HG03354 (cell line): ENCODE data around the gene MTTP.

Experiments
- ATAC-seq: cut with Tn5 transposase; IDR thresholded peaks from one replicate; pipeline ENCODE4 v1.9.1; 2021; ENCODE audit warnings: mild to moderate bottlenecking; ENCODE audit not compliant: unreplicated experiment, poor library complexity, severe bottlenecking

MTTP gene

DNA sequence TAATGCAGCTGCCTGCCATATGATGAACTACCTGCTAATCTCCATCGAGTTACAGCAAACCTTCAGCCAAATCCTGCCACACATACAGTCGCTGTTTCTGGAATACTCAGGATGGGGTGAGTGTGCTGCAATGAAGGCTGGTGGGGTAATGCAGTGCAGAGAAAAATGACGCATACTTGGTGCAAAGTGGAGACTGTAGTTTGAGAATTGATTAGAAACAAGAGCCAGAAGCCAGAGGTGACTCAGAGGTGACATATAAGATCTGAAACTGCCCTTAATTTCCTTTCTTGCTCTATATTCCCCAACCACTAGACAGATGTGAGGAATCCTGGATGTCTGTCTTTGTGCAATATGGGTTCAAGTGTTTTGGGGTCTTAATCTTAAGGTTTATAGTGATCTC lies 61.0 kb downstream of the MTTP start:
- no peak for ATAC-seq

- no peak for ATAC-seq
Measured at GRCh38 chr4:99636422-99636821, 61.8 kb downstream of the MTTP start.

DNA sequence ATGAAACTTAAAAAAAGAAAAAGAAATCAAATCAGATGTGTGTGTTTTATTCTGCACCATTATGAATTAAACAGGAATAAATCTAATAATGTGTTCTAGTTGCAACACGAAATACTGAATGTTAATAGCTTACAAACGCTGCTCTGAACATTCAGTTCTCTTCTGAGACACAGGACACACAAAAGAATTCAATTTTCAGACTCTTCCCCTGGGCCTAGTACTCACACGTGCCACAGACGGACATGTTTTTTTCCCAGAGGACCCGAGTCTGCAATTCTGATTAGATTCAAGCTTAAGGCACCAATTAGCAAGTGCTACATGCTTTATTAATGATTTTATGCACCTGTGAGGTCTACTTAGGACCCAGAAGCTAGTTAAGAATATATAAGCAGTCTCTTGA lies 62.5 kb downstream of the MTTP start:
- ATAC-seq, result no peak

DNA sequence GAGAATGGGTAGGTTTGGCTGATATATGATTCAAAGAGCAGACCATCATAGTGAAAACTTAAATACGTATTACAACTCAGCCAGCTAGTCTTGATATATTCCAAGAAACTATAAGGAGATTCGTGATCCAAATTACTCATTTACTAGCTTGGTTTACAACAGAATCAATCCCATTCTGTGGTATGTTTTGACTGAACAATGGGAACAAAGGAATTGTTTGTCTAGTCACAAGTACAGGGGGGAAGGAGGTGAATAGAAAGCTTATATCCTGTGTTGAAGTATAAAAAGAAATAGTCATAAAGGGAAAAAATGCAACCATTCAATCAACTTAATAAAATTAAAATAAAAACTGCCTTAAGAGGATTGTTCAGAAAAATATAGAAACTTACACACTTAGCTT lies 66.1 kb downstream of the MTTP start:
- ATAC-seq, result no peak

- ATAC-seq, result no peak
Measured at GRCh38 chr4:99642725-99643489, 68.3 kb downstream of the MTTP start.

DNA sequence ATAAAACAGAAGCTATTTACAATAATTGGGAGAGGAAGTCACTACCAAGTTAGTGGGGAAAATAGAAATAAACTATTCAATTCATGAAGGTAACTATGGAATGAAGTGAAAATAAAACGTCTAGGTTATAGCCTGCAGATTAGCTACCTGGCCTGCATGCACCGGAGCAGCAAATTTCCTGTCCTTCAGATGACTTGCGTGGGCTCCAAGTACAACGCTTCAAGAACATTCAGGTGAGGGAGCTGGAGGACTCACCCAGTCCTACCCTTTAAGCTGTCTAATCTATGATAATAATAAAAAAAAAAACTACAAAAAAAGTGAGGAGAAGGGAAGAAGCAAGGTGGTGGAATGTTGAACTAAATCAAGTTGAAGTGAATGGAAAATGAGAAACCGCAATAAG lies 69.8 kb downstream of the MTTP start:
- ATAC-seq, result no peak

DNA sequence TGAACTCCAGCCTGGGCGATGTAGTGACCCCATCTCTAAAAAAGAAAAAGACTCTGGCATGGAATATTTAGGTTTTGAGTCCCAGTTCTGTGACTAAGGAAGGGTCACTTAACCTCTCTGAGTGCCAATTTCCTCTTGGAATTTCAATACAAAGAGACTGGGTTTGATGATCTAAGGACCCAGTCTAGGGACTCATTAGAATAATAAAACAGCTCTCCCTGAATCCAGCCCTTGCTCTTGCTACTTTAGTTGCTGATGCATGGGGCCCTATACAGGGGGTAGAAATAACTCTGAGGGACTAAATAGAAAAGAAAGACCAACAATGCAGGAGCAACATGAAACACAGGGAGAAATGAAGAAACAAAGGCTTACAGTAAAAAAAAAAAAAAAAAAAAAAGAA lies 70.4 kb downstream of the MTTP start:
- ATAC-seq, result no peak

- no peak for ATAC-seq
Measured at GRCh38 chr4:99645638-99646037, 71.0 kb downstream of the MTTP start.

DNA sequence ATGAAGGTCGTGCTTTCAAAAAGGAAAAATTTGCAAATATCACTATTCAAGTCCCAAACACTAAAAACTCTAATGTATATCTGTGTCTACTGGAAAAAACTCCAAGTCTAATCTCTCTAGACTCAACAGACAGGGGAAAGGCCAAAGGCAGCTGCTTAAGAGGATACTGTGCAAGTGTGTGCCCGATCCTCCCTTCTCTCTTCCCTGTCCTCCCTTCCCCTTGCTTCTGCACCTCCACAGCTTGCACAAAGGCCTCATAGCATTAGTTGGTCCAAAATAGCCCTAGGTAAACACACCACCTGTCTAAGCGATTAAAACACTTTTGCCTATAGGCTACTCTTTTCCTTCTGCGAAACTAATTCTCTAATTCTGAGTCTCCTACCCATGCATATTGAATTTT lies 72.4 kb downstream of the MTTP start:
- no peak for ATAC-seq

GRCh38 chr4:99648321-99648720 lies 73.7 kb downstream of the MTTP start:
- ATAC-seq, result no peak

DNA sequence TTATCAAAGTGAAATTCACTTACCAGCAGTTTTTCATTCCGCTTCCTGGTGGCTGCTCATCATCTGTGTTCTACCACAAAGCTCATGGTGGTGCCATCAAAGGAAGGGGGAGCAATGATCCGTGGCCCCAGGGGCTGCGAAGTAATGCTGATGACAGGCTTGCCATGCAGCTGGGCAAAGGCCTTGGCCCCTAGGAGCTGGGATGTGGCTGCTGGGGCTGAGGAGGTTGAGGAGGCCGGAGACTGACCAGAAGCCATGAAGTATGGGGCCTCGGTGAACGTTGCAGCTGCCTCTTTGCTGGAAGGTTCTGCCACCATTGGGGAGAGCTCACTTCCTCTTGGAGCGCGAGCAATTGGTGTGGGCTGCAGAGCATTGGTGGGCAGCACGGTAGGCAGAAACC lies 74.6 kb downstream of the MTTP start:
- ATAC-seq, result no peak

GRCh38 chr4:99649778-99650177 lies 75.2 kb downstream of the MTTP start:
- ATAC-seq, result no peak

DNA sequence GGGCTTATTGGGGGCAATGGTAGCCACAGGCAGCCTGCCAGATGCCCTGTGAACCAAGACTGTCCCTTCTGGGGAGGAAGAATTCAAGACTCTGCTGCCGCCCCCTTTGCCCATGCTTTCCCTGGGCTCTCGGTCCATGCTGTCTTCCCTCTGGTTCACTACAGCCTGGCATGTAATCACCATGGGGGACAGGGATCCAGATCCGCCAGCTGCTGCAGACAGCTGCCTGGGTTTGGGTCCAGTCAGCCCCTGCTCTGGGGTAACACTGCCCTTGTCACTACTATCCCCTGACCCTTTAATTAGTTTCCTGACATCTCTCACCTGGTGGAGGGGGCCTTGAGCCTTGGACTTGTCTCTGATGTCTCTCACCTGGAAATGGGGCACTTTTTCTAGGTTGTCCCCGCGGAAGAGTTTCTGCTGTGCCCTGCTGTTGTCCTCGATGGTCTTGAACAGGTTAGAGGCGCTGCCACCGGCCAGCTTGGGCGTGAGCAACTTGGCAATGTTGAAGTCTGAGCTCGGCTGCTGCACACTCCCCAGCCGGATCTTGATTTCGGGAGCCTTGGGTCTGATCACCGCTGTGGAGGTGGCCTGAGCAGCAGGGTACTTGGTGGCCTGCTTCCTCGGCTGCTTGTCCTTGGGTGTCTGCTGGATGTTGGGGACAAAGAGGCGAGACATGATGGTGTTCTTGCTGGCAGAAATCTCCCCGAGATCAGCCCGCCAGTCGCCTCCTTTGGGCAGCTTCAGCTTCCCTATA lies 76.6 kb downstream of the MTTP start:
- ATAC-seq, result no peak

DNA sequence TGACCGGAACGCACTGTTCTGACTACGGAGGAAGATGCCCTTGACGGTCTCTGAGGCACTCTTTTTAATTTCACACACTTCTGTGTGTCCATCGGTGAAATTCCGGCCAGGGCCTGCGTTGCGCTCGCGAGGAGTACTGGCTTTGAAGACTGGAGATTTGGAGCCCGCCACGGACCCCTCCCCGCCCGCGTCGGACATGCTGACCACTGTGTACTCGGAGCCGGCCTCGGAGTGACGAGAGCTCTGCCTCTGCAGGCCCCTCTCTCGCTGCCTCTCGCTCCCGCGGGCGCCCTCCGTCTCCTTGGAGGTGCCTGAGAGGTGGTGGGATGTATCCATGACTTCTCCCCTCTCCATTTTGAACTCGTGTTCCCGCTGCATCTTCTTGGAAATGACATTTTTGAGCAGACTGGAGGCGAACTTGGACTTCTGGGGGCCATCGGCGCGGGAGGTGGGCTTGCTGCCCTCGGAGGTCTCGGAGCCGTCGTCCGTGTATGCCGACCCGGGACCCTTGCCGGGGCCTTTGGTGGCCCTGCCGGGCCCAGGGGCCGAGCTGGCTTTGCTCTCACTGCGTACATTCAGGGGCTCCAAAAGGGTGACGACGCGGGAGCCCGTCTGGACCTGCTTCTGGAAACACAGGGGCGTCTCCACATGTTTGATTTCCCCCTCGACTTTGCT lies 77.3 kb downstream of the MTTP start:
- no peak for ATAC-seq

- no peak for ATAC-seq
Measured at GRCh38 chr4:99652596-99653436, 78.2 kb downstream of the MTTP start.

DNA sequence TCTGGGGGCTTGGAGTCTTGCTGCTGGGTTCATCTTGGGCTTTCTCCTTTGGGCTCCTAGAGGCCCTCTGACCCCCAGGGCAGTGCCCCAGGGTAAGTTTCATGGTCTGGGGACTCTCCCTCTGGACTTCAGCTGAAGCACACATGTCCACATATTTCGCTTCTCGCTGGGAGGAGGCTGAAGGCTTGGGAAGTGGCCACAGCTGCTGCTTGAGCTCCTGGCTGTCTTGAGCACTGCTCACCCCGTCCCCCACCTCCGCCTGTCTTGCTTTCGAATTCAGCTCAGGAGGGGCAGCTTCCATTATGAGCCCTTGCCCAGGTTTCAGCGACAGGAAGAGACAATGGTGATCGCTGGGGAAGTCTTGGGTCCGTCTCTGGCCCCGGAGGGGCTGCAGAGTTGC lies 79.3 kb downstream of the MTTP start:
- no peak for ATAC-seq

DNA sequence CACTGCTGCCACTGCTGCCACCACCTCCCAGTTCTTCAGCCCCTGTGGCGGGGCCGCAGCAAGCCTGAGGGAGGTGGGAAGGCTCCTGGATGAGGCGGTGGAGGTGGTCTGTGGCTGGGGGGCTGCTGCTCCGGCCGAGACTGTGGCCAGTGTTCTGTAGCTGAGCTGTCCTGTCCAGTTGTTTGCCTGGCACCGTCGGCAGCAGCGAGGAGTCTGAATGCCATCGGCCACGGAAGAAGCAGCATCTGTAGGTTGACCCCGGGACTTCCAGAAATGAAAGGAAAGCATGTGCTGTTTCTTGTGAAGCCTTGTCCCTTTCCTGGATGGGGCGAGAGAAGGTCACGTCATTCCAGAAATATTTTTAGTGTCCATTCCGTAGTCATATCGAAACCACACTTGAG lies 79.7 kb downstream of the MTTP start:
- ATAC-seq, result no peak

GRCh38 chr4:99655308-99656081 lies 80.9 kb downstream of the MTTP start:
- ATAC-seq, result no peak

- ATAC-seq, result no peak
Measured at GRCh38 chr4:99657798-99658197, 83.2 kb downstream of the MTTP start, which contains the start of gene C4orf54. Gene C4orf54 (minus strand): TSS chr4:99657828. CDS start chr4:99654648, 3,180 bp downstream.
